NCI-H748 (cell line): Measurements from ENCODE around the gene STRA8.
A peak's percentile ranks its signal among the peaks of the same experiment; 100 is the strongest.

Source experiments
- DNase-seq: peaks from one replicate; lab custom pipeline; 2025; ENCODE audit not compliant: unreplicated experiment; lab: John Stamatoyannopoulos, UW

The STRA8 gene

DNA sequence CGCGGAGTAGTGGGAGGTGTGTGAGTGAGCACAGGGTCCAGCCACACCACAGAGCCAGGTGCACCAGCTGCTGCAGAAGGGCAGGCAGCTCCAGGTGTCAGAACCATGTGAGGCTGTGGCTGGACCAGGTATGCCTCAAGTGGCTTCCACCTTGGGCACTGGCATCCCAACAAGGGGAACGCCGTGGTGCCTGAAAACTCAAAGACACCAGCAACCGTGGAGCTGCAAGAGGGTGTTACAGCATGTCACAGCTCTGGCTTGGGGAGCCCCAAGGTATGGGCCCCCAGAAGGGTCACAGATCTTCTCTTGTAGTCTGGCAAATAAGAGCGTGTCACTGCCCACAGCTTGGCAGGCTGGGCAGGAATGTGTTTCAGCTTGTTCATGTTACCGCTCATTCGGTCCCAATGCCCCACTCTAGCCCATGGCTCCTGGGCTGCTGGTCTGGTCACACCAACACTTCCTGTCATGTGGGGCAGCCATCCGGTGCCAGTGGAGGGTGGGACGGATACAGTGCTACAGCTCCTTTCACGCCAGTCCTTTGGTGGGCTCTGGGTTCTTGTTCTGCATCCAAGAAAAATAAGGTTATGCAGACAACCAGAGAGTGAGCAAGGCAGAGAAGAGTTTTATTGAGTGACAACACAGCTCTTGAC lies 29.8 kb downstream of the STRA8 start:
- DNase-seq: no peak

DNA sequence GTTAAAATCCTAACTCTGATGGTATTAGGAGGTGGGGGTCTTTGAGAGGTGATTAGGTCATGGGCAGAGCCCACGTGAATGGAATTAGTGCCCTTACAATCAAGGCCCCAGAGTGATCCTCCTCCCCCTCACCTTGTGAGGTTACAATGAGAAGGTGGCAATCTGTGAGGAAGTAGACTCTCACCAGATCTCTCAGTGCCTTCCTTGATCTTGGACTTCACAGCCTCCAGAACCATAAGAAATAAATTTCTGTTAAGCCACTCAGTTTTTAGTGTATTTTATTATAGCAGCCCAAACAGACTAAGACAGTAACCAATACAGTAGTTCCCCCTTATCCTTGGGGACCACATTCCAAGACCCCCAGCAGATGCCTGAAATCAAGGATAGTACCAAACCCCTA lies 32.0 kb downstream of the STRA8 start:
- DNase-seq: no peak

DNA sequence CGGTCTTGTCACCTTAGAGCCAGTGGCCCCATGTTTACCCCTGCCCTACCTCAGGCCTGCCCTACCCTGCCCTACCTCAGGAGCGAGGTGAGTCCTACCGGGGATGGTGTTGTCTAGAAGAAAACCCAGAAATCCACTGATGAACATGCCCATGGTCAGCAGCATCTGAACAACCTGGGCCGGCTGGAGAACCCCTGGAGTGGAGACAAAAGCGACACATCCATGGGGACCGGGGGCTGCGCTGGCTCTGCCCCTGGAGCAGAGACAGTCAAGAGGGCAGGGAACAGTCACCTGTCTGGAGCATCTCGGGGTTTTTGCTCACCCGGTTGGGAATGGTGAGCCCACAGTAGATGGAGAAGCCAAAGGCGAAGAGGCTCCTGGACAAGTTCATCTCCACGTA lies 36.3 kb downstream of the STRA8 start:
- no peak for DNase-seq

DNA sequence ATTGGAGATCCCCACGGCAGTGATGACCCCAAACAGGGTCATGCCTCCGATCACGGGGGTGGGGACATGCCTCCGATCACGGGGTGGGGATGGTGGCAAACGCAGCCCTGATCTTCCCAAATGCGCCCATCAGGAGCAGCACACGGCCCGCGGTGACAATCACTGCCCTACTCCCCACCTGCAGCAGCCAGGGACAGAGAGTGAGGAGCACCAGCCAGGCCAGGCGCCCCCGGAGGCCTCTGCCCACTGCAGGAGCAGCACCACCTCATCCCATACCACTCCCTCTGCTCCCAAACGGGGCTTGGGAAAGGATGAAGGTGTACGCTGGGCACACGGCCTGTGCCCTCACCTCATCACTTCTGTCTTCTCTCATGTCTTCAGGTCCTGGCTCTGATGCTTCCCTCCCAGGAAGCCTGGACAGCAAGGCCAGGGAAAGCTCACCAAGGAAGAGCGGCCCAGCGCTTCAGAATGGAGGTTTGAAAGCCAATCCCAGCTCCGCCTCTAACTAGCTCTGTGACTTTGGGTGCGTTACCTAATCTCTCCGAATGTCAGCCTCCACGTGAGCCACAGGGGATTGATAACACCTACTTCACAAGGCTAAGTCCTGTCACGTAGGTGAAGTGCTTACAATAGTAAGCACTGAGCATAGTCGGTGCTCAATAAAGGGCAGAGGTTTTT lies 37.1 kb downstream of the STRA8 start:
- no peak for DNase-seq

DNA sequence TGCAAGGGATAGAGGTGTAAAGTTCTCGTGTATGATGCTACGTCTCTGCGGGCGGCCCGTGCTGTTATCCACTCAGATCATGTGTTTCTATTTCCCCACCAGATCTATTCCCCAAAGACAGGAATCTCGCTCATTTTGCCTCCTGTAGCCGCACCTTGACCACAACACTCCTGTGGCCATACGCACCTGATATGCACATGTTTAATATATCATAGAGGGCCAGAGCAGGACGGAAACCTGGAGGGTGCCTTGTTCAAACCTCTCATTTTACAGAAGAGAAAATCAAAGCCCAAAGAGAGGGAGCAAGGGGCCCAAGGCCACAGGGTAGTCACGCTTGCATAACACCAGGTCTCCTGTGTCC lies 37.6 kb downstream of the STRA8 start:
- DNase-seq: no peak

DNA sequence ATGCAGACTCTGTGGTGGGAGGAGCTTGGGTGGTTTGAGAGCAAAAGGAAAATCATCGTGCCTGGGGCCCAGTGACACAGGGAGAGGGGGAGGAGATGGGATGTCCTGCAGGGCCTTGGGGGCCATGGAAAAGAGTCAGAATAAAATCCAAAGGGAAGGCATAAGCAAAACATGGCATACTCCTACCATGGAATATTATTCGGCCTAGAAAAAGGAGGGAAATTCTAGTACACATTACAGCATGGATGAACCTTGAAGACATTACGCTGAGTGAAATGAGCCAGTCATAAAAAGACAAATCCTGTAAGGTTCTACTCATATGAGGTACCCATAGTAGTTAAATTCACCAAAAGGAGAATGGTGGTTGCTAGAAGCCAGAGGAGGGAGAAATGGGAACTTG lies 38.7 kb downstream of the STRA8 start:
- no peak for DNase-seq

DNA sequence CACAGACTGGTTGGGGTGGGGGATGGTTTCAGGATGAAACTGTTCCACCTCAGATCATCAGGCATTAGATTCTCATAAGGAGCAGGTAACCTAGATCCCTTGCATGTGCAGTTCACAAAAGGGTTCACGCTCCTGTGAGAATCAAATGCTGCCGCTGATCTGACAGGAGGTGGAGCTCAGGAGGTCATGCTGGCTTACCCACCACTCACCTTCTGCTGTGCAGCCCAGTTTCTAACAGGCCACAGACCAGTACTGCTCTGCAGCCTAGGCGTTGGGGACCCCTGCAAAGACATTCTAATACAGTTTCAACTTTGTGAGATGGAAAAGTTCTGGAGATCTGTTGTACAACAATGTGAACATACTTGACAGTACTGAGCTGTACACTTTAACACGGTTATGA lies 39.9 kb downstream of the STRA8 start:
- no peak for DNase-seq

DNA sequence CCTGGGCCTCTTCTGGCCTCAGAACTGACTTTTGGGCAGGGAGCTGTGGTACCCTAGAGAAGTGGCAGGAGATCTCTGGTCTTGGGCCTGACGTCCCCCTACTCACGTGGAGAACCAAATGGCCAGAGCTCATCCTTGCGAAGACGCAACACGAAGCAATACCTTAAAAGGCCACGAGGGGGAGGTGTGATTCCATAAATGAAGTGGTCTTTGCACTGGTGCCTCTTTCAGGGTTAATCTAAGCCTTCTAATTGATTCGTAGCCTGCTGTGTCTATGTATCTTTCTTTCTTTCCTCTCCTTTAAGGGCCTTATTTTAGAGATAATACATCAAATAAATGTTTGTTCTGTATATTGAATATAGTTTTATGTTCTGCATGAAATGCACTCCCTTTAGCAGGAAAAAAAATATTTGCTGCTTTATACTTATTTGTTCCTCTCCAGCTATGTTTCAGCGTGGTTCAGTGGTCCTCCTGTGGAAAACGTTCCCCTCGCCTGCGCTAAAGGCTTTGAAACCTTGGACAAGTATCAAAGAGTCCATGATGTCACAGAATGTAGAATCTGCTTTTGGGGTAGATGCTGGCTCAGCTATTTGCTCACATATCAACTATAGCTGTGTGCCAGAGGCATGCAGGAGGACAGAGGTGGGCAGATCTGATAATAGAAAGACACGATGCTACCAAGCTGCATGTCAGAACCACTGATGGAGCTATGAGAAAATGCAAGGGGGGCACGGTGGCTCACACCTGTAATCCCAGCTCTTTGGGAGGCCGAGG lies 41.0 kb downstream of the STRA8 start:
- DNase-seq: peak; percentile 74

DNA sequence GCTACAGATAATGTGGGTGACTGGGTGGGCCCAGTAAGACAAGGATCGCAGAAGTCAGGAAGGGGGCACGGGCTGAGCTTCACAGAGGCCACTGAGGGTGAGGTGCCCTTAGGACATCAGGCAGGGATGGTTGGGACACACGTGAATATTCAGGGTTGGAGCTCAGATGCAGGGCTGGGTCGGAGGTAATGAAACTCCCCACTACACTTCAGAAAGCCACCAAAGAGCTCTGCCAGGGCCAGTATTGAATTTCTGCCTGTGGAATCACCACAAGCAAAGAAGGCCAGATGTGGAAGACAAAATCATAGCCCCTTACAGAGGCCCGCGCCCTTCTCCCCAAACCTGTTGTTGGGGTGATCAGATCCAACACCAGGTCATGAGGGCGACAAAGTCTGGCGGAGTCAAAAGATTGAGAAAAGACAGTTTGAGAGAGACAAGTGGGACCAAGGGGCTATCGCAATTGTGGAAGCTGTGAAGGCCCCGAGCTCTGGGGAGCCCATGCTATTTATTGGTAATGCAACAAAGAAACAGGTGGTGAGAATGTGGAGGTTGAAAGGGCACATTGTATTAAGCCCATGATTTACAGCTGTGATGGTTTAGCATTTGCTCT lies 42.4 kb downstream of the STRA8 start:
- no peak for DNase-seq

DNA sequence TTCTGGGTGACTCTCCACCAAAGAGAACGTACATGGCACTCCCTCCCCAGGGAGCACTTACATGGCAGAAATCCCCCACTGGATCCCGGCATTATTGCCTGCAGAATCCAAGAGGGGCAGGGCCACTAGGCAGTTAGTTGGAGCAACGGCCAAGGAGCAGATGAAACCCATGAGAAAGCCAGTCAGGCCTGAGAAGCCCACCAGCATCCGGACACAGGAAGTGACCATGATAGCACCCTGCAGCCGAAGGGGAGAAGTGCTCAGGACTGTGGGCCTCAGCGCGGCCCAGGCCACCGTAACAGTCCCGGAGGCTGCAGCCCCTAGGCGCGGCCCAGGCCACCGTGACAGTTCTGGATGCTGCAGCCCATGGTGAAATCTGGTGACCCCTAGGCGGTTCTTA lies 43.5 kb downstream of the STRA8 start:
- no peak for DNase-seq

DNA sequence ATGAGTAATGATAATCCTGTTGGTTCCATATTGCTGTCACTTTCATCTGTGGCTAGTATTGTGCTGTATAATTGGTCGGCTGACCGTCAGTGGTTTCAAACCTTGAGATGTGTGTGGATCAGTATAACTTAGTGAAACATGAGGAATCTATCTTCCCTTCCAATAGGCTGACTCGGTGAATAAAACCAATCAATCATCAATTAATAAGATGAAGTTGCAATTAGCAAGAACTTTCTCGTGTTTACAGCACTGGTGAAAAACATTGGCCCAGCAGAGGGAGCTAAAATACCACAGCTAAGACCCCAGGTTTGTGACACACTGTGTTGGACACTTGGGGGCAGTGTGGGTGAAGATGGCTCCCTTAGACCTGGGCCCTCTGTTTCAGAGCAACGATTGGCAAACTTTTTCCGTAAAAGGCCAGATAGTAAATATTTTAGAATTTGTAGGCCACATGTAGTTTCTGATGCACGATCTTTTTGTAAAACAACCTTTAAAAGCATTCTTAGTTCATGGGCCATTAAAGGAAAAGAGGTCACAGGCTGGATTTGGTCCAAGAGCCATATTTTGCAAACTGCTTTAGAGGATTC lies 47.8 kb downstream of the STRA8 start:
- peak; percentile 83 for DNase-seq

DNA sequence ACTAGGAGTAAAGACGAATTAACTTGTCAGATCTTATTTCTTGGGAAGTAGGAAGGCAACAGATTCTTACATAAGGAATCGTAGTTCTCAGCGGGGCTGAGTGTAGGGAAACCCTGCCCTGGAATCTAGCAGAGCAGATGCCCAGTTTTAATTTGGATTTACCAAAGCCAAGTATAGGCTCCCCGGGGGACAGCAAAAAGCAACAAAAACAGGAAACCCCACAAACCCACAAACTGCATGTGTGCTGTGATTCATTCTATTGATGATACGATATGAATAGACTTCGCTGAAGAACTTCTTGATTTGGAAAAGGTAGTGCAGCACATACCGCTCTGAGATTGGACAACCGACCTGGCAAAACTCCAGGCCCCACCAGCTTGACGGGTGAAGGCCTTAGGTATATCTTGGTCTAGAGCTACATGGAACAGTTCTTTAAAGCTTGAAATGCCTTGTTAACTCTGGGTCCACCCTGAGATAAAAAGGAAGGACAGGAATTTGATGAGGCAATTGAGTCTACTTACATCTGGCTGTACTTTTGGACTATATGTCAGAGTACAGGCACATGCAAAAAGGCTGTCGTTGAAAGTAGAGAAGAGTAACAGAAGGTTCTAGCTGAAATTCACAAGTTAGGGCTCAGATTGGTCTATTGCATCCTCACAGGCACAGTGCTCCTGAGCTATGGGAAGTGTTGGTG lies 49.1 kb downstream of the STRA8 start:
- no peak for DNase-seq

DNA sequence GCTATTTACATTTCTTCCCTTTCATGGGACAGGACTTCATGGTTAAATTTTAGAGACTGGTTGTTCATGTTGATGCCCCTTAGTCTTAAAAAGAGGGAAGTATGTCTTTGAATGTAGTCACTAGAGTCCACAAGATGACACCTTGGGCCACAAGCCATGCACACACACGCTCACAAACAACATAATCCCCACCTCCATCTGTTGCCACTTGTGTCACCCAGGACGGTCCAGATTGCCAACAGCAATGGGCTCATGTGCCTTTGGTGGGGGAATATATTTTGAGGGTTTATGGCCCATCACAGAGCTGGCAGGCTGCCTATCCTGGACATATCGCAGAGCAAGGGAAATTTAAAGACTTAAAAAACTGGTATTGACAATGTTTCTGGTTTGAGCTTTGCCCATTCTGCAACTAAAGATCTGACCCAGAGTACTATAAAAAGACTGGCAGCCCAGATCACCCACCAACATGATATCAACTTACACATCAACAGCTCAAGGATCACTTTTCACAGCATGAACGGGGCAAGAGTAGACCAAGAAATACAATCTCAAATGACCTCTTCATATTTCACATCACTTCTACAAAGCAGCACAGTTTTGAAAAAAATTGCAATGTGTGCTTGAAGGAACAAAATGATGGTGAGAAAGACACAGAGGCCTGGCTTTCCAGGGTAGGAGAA lies 50.5 kb downstream of the STRA8 start:
- DNase-seq: no peak

DNA sequence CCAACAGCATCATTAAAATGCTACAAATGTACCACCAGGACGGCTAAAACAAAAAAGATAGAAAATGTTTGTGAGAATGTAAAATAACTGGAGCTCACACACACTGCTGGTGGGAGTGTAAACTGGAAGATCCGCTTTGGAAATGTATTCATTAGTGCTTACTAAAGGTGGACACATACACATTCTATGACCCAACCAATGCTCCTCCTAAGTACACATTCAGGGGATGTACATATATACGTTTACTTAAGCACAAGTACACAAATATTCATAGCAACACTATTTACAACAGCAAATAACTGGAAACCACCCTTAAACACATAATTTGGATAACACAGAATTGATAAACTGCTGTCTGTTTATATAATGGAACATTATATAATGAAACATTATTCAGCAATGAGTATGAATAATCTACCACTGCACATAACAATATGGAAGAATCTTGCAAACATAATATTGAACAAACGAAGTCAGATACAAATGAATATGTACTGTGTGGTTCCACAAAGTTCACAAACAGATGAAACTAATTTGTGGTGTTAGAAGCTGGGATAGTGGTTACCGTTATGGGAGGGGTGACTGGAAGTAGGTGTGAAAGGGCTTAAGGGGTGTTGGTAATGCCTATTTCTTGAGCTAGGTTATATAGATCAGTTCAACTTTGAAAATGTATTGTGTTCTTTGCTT lies 52.1 kb downstream of the STRA8 start:
- DNase-seq: no peak

DNA sequence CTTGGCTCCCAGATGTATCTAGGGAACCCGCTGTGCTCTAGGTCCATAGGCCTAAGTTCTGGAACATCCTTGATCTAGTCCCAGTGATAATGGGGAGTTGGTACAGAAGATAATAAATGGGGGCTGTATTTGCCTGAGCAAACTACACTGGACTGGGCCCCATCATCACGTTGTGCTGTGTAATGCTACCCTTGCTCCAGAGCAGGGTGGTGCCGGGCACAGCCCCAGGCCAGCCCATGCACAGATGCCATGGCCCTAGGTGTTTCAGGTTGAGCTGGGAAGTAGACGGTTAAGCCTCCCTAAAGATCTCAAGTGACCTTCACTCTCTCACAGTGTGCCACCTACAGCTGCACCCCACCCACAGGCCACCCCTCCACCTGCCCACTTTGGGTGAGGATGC lies 53.2 kb downstream of the STRA8 start:
- DNase-seq: no peak

DNA sequence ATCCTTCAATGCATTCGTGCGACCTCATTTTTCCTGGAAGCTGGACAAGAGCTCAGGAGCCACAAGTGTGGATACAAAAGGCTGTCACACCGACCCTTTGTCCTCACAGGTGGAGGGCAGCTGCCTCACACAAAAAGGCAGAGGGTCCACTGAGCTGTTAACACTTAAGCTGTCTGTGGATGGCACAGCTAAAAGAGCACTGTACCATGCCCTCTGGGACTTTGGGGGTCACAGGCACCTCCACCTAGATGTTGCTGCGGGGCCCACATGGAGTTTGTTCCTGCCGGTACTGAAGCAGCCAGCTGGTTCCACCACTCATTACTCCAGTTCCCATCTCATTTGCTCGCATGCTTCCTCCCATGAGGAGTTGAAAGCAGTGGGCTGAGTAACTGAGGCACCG lies 57.0 kb downstream of the STRA8 start:
- no peak for DNase-seq

DNA sequence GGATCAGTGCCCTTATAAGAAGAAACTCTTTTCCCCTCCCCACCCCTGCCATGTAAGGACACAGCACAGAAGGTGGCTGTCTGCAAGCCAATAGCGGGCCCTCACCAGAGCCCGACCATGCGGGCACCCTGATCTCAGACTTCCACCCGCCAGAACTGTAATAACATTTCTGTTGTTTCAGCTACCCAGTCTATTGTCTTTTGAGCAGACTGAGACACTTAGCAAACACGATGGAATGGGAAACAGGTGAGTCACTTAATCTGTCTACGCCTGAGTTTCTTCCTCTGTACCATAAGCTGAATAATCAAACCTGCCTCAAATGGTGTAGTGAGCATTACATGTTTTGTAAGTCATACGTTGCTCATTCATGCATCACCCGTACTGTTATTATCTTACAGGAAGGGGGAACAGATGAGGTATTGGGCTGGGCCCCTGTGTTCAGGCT lies 58.2 kb downstream of the STRA8 start:
- DNase-seq: peak; percentile 55

DNA sequence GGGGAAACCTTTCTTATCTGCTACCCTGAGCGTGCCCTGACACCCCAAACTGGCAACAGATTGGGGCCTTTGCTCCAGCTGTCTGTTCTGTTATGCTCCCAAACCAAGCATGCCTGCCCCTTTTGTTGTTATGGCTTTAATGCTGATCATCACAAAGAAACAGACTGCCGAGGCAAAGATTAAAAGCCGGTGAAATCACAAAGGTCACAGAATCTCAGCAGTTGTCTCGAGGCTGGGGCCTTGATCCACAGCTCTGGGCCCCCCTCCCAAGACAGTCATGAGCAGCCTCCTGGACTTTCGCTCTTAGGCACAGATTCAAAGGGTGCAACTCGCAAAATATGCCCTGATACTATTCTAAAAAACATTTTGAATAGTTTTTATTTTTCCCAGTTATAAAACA lies 65.6 kb downstream of the STRA8 start:
- no peak for DNase-seq

DNA sequence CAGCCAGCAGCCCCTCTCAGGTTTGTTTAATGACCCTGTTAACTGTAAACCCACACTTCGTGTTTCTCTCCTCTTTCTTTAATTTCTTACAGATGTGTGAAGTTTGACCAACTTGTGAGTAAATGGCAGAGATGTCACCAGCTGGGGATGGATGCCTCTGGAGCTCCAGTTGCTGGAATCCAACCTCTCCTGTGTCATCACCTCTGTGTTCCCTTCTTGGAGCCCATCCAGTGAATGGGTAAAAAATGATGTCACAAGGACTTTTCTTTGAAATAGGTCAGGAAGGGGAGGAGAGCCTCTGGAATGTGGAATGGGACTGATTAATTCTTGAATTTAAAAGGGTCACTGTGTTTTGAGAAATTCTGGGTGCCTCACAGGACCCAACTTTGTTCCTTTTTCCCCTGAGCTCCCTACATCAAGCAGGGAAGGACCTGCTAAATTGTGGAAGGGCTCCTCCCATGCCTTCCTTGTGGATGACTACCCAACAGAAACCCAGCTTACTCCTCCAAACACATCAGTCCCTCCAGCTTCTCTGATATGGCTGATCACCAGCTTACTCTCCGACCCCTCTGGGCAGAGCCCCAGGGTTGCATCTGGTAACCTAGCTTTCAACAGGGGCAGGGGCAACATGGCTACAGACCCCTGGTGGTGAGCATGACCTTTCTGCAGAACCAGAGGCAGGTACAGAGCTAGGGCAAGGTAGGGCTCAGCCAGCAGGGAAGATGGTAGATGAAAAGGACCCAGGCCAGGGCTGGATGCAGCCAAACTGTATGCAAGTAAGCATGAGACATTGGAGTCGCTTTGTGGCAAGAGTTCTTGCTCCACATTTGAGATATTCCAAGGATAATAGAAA lies 67.5 kb downstream of the STRA8 start:
- DNase-seq: no peak
